AG09309 (cell line): Measurements from ENCODE around the gene FARS2.

Experiments
- DNase-seq: peaks from one replicate; pipeline ENCODE4 v3.0.0-alpha.2; 2010; ENCODE audit warnings: low read depth
- H3K4me3 ChIP-seq: 2 replicates; pipeline ENCODE4 v1.5.1; 2011; ENCODE audit warnings: mild to moderate bottlenecking, low read depth, low read length, moderate library complexity; ENCODE audit not compliant: control insufficient read depth
- CTCF ChIP-seq: IDR thresholded peaks from 2 replicates; pipeline ENCODE4 v1.5.1; 2011; ENCODE audit warnings: mild to moderate bottlenecking, low read depth, low read length, inconsistent platforms; ENCODE audit not compliant: insufficient read depth, control insufficient read depth; ENCODE audit errors: missing control alignments

FARS2 gene

GRCh38 chr6:5260661-5261544 is at the start of gene FARS2, which contains the start of gene LYRM4:
Gene FARS2 (plus strand): TSS chr6:5261513.
Gene LYRM4 (minus strand): TSS chr6:5260950. CDS start chr6:5260733, 217 bp downstream.
- TF ChIP-seq CTCF: no peak
- DNase-seq: peak; percentile 29
- H3K4me3 ChIP-seq: peak within 1 kb of the TSS; percentile 83

- DNase-seq: no peak
- H3K4me3 ChIP-seq: no peak overlapping the region
- peak; percentile 33 for TF ChIP-seq CTCF
These were observed 47.5 kb upstream of the FARS2 start for GRCh38 chr6:5213836-5214235.

- no peak for DNase-seq
- H3K4me3 ChIP-seq: no peak overlapping the region
- peak; percentile 49 for TF ChIP-seq CTCF
These were observed 46.7 kb upstream of the FARS2 start for GRCh38 chr6:5214570-5215052.

GRCh38 chr6:5215159-5215558 is 46.2 kb upstream of the FARS2 start:
- H3K4me3 ChIP-seq: no peak overlapping the region
- no peak for DNase-seq
- no peak for TF ChIP-seq CTCF

- DNase-seq: no peak
- no peak for TF ChIP-seq CTCF
- H3K4me3 ChIP-seq: no peak overlapping the region
These were observed 45.5 kb upstream of the FARS2 start for GRCh38 chr6:5215799-5216198.

GRCh38 chr6:5217356-5217755 is 44.0 kb upstream of the FARS2 start:
- DNase-seq: no peak
- no peak for TF ChIP-seq CTCF
- no peak overlapping the region for H3K4me3 ChIP-seq
